Transverse colon (tissue), 4 donors: ENCODE data around the gene PDF. TPM values are rescaled to one million over a fixed set of nuclear protein-coding genes. Genes with fewer than 3 reads are reported as not detected.

ENCODE experiments used
- DNase-seq: peaks from one replicate; pipeline ENCODE4 v3.0.0-alpha.2; 2019
- H3K27ac ChIP-seq, 4 donors: fragments of 200-600 bp; sonication (generic); 2 replicates each; pipeline ENCODE4 v1.5.1; 2016 to 2018; ENCODE audit warnings: inconsistent platforms in 4 of 4
- H3K27me3 ChIP-seq: fragments of 200-600 bp; sonication (generic); 2 replicates; pipeline ENCODE4 v1.5.1; 2017; ENCODE audit warnings: inconsistent platforms
- H3K36me3 ChIP-seq, 4 donors: fragments of 200-600 bp; sonication (generic); 2 replicates each; pipeline ENCODE4 v1.5.1; 2017 to 2019; ENCODE audit warnings: inconsistent platforms in 4 of 4
- H3K4me1 ChIP-seq, 4 donors: fragments of 200-600 bp; sonication (generic); 2 replicates each; pipeline ENCODE4 v1.5.1; 2017 to 2020; ENCODE audit warnings: inconsistent platforms in 4 of 4
- H3K4me3 ChIP-seq, 4 donors: fragments of 200-600 bp; sonication (generic); 1 replicate in 1 of 4; 2 replicates in 3 of 4; pipeline versions ENCODE4 v1.5.1 to v1.6.1; 2017 to 2019; ENCODE audit warnings: inconsistent platforms in 4 of 4
- H3K9me3 ChIP-seq, 2 donors: fragments of 200-600 bp; sonication (generic); 2 replicates each; pipeline ENCODE4 v1.5.1; 2017 to 2019; ENCODE audit warnings: inconsistent platforms in 2 of 2
- CTCF ChIP-seq, 5 experiments: fragments of 200-600 bp in 3 of 5; fragments of 450-650 bp in 2 of 5; sonication (generic) in 3 of 5; IDR thresholded peaks; 1 replicate in 2 of 5; 2 replicates in 3 of 5; pipeline ENCODE4 v1.5.1; 2016 to 2017; ENCODE audit warnings: antibody characterized with exemption in 5 of 5, inconsistent platforms in 3 of 5, mild to moderate bottlenecking in 2 of 5, moderate library complexity in 1 of 5
- EP300 ChIP-seq: sonication (generic); formaldehyde crosslinking; IDR thresholded peaks from one replicate; pipeline ENCODE4 v1.6.1; 2017; ENCODE audit warnings: antibody characterized with exemption, low read depth
- POLR2A ChIP-seq: fragments of 450-650 bp; IDR thresholded peaks from one replicate; pipeline ENCODE4 v1.6.1; 2016; ENCODE audit warnings: antibody characterized with exemption, mild to moderate bottlenecking, moderate library complexity
- POLR2AphosphoS5 ChIP-seq, 3 donors: sonication (generic); formaldehyde crosslinking; IDR thresholded peaks; one replicate each; pipeline ENCODE4 v1.6.1; 2016; ENCODE audit warnings: antibody characterized with exemption in 3 of 3
- WGBS, 2 donors: methylation state at CpG; one replicate each; pipeline ENCODE4 v1.1.5; 2018; ENCODE audit warnings: low coverage in 1 of 2; 5-methylcytosine and 5-hydroxymethylcytosine counted together
- in situ Hi-C, 4 donors: fragments of 200-750 bp; cut with MboI; loops; one replicate each; pipeline versions ENCODE4 v1.15.0 to v1.15.1; 2017; ENCODE audit warnings: low sequenced_read_pairs in 3 of 4, low pct_ligation_motif_present in 1 of 4, low pct_unique_long_range_greater_than_20kb in 1 of 4
- intact Hi-C: fragments of 100-400 bp; cut with DNase I; formaldehyde crosslinking; loops from one replicate; pipeline ENCODE4 v1.15.1; 2023; ENCODE audit warnings: low total_unique reads
- total RNA-seq, 4 donors: library from RNA; depleted of rRNA; stranded (reverse); fragments of >200 nt; gene quantifications; one replicate each; pipeline ENCODE4 v1.1.0, GENCODE V29; 2016

Gene PDF
- total RNA-seq, 4 donors from 2014 or later, result 2.2 to 19.5 (median 8.8) TPM

GRCh38 chr16:69367980-69368379 is 37.6 kb upstream of the PDF start:
- intact Hi-C loops, result no loop called here
- Histone ChIP-seq H3K27me3 (no peaks in the 10 kb centered on the region), H3K36me3 (peaks cover 0 to 70% (median 31%) of the 10 kb centered on the region in 4 donors), H3K4me1 (peaks cover 0 to 9% (median 4%) of the 10 kb centered on the region in 4 donors), H3K9me3 (no peaks in the 10 kb centered on the region), H3K27ac (no peak overlapping the region), H3K4me3 (no peak overlapping the region)
- DNase-seq, result no peak
- in situ Hi-C loops, result no loop called here
- 80 to 82% methylated on average over 4 to 7 of the region's 7 CpGs for WGBS, 2 donors
- TF ChIP-seq POLR2A (no peak), POLR2AphosphoS5 (IDR thresholded peaks at IDR 0.05) (no peak), EP300 (no peak), CTCF (IDR thresholded peaks at IDR 0.05) (no peak)

- H3K4me3 ChIP-seq, result no peak overlapping the region
- DNase-seq, result no peak
- no peak overlapping the region for H3K27ac ChIP-seq
- no peaks in the 10 kb centered on the region for H3K27me3 ChIP-seq
- peaks cover 0 to 61% (median 28%) of the 10 kb centered on the region in 4 donors for H3K36me3 ChIP-seq
- intact Hi-C loops, result no loop called here
- WGBS, 2 donors, result 88 to 100% methylated on average over 2 to 7 of the region's 7 CpGs
- H3K4me1 ChIP-seq, result no peaks in the 10 kb centered on the region
- in situ Hi-C loops, result no loop called here
- no peak for TF ChIP-seq POLR2A
- TF ChIP-seq POLR2AphosphoS5 (IDR thresholded peaks at IDR 0.05), result no peak
- no peak for TF ChIP-seq CTCF (IDR thresholded peaks at IDR 0.05)
- TF ChIP-seq EP300, result no peak
- H3K9me3 ChIP-seq, result no peaks in the 10 kb centered on the region
Observed at GRCh38 chr16:69366431-69366830, 36.0 kb upstream of the PDF start.

GRCh38 chr16:69365901-69366300 is 35.5 kb upstream of the PDF start:
- no peaks in the 10 kb centered on the region for H3K9me3 ChIP-seq
- TF ChIP-seq POLR2AphosphoS5 (IDR thresholded peaks at IDR 0.05), result no peak
- no peak for TF ChIP-seq POLR2A
- TF ChIP-seq EP300, result no peak
- no peak for TF ChIP-seq CTCF (IDR thresholded peaks at IDR 0.05)
- 69 to 88% methylated on average over 2 of the region's 2 CpGs for WGBS, 2 donors
- H3K36me3 ChIP-seq, result peaks cover 0 to 62% (median 26%) of the 10 kb centered on the region in 4 donors
- no peak overlapping the region for H3K27ac ChIP-seq
- DNase-seq, result no peak
- no peak overlapping the region for H3K4me3 ChIP-seq
- H3K4me1 ChIP-seq, result no peaks in the 10 kb centered on the region
- no peaks in the 10 kb centered on the region for H3K27me3 ChIP-seq
- in situ Hi-C loops, result no loop called here
- intact Hi-C loops, result no loop called here

- no peaks in the 10 kb centered on the region for H3K27me3 ChIP-seq
- 98 to 100% methylated on average over 1 to 2 of the region's 2 CpGs for WGBS, 2 donors
- no peak overlapping the region for H3K4me3 ChIP-seq
- DNase-seq, result no peak
- H3K9me3 ChIP-seq, result no peaks in the 10 kb centered on the region
- H3K27ac ChIP-seq, result no peak overlapping the region
- in situ Hi-C loops (no loop called here), intact Hi-C loops (no loop called here)
- no peaks in the 10 kb centered on the region for H3K4me1 ChIP-seq
- TF ChIP-seq EP300, result no peak
- TF ChIP-seq POLR2AphosphoS5 (IDR thresholded peaks at IDR 0.05), result no peak
- no peak for TF ChIP-seq CTCF (IDR thresholded peaks at IDR 0.05)
- TF ChIP-seq POLR2A, result no peak
- H3K36me3 ChIP-seq, result peaks cover 0 to 47% (median 17%) of the 10 kb centered on the region in 4 donors
Observed at GRCh38 chr16:69364088-69364487, 33.7 kb upstream of the PDF start.
